Umbilical cord (tissue), 2 donors: Measurements from ENCODE around the gene DYNLT3. TPM values are rescaled to one million over a fixed set of nuclear protein-coding genes. Genes with fewer than 3 reads are reported as not detected.

ENCODE experiments used
- DNase-seq: peaks from one replicate; pipeline ENCODE4 v3.0.0-alpha.2; 2015; ENCODE audit warnings: low spot score
- total RNA-seq: library from RNA; depleted of rRNA; stranded (reverse); fragments of >200 nt; gene quantifications from one replicate; pipeline ENCODE4 v1.2.3, GENCODE V29; 2014; ENCODE audit warnings: low replicate concordance; ENCODE audit not compliant: insufficient read depth

DYNLT3 gene
- total RNA-seq, 1 donor from 2014 or later = 46.5 TPM

GRCh38 chrX:37844622-37845021, 2.7 kb downstream of the DYNLT3 start:
- no peak for DNase-seq

- no peak for DNase-seq
Measured at GRCh38 chrX:37840931-37841330, 6.4 kb downstream of the DYNLT3 start.

- DNase-seq = no peak
Measured at GRCh38 chrX:37834937-37835336, 12.4 kb downstream of the DYNLT3 start.

GRCh38 chrX:37830371-37830770, 17.0 kb downstream of the DYNLT3 start:
- DNase-seq = no peak

- no peak for DNase-seq
Measured at GRCh38 chrX:37829721-37830120, 17.6 kb downstream of the DYNLT3 start.

GRCh38 chrX:37825215-37825842, 22.0 kb downstream of the DYNLT3 start:
- DNase-seq = peak; percentile 27

GRCh38 chrX:37824491-37825214, 22.7 kb downstream of the DYNLT3 start:
- DNase-seq = no peak

GRCh38 chrX:37820646-37821045, 26.7 kb downstream of the DYNLT3 start:
- DNase-seq = no peak

- no peak for DNase-seq
Measured at GRCh38 chrX:37818031-37818430, 29.3 kb downstream of the DYNLT3 start.

- DNase-seq = no peak
Measured at GRCh38 chrX:37817579-37817978, 29.8 kb downstream of the DYNLT3 start.

- no peak for DNase-seq
Measured at GRCh38 chrX:37817176-37817575, 30.2 kb downstream of the DYNLT3 start.

GRCh38 chrX:37816766-37817165, 30.6 kb downstream of the DYNLT3 start:
- DNase-seq = no peak

- no peak for DNase-seq
Measured at GRCh38 chrX:37815366-37815765, 32.0 kb downstream of the DYNLT3 start.

- DNase-seq = no peak
Measured at GRCh38 chrX:37813570-37813969, 33.8 kb downstream of the DYNLT3 start.

- no peak for DNase-seq
Measured at GRCh38 chrX:37812110-37812509, 35.3 kb downstream of the DYNLT3 start.

- no peak for DNase-seq
Measured at GRCh38 chrX:37809970-37810369, 37.4 kb downstream of the DYNLT3 start.

- DNase-seq = no peak
Measured at GRCh38 chrX:37803057-37803456, 44.3 kb downstream of the DYNLT3 start.

- DNase-seq = no peak
Measured at GRCh38 chrX:37802028-37802427, 45.3 kb downstream of the DYNLT3 start.

GRCh38 chrX:37800717-37801116, 46.7 kb downstream of the DYNLT3 start:
- no peak for DNase-seq

GRCh38 chrX:37799936-37800335, 47.4 kb downstream of the DYNLT3 start:
- no peak for DNase-seq

- peak; percentile 18 for DNase-seq
Measured at GRCh38 chrX:37796805-37797204, 50.6 kb downstream of the DYNLT3 start.

GRCh38 chrX:37796310-37796709, 51.1 kb downstream of the DYNLT3 start:
- no peak for DNase-seq
